Mesendoderm (in vitro differentiated cells): Measurements from ENCODE around the gene CDH23.

ENCODE experiments used
- DNase-seq: peaks from one replicate; pipeline ENCODE4 v3.0.0; 2013
- H2AK5ac ChIP-seq: 2 replicates; pipeline ENCODE4 v1.6.1; 2013; ENCODE audit warnings: low read length, inconsistent platforms
- H2BK120ac ChIP-seq: 2 replicates; pipeline ENCODE4 v1.6.1; 2013; ENCODE audit warnings: low read depth, mild to moderate bottlenecking, low read length, moderate library complexity, mixed read lengths
- H2BK15ac ChIP-seq: replicated peaks from 2 replicates; pipeline ENCODE4 v1.6.1; 2013; ENCODE audit warnings: low read depth, mild to moderate bottlenecking, moderate library complexity
- H2BK5ac ChIP-seq: 2 replicates; pipeline ENCODE4 v1.6.1; 2013; ENCODE audit warnings: low read length, inconsistent platforms
- H3K18ac ChIP-seq: 2 replicates; pipeline ENCODE4 v1.6.1; 2013; ENCODE audit warnings: mild to moderate bottlenecking, low read length, mixed read lengths
- H3K23ac ChIP-seq: one replicate; pipeline ENCODE4 v1.6.1; 2013; ENCODE audit warnings: low read length
- H3K27ac ChIP-seq: 2 replicates; pipeline ENCODE4 v1.5.1; 2013; ENCODE audit warnings: low read depth, mild to moderate bottlenecking, inconsistent platforms, low read length, moderate library complexity
- H3K27me3 ChIP-seq: 2 replicates; pipeline ENCODE4 v1.6.1; 2013; ENCODE audit warnings: low read length, control low read depth, mild to moderate bottlenecking, inconsistent platforms; ENCODE audit not compliant: insufficient read depth, poor library complexity
- H3K36me3 ChIP-seq: 2 replicates; pipeline ENCODE4 v1.6.1; 2013; ENCODE audit warnings: low read length, inconsistent platforms; ENCODE audit not compliant: control insufficient read depth, insufficient read depth
- H3K4ac ChIP-seq: one replicate; pipeline ENCODE4 v1.6.1; 2013; ENCODE audit warnings: low read depth, mild to moderate bottlenecking, low read length, moderate library complexity
- H3K4me1 ChIP-seq: 2 replicates; pipeline ENCODE4 v1.6.1; 2013; ENCODE audit warnings: low read depth, low read length, inconsistent platforms; ENCODE audit not compliant: control insufficient read depth
- H3K4me2 ChIP-seq: 2 replicates; pipeline ENCODE4 v1.6.1; 2013; ENCODE audit warnings: low read length
- H3K4me3 ChIP-seq: 2 replicates; pipeline ENCODE4 v1.5.1; 2013; ENCODE audit warnings: mild to moderate bottlenecking, low read length
- H3K56ac ChIP-seq: one replicate; pipeline ENCODE4 v1.6.1; 2013; ENCODE audit warnings: low read length
- H3K79me1 ChIP-seq: 2 replicates; pipeline ENCODE4 v1.6.1; 2013; ENCODE audit warnings: low read length, inconsistent platforms
- H3K79me2 ChIP-seq: 2 replicates; pipeline ENCODE4 v1.6.1; 2013; ENCODE audit warnings: mild to moderate bottlenecking, low read length; ENCODE audit not compliant: control insufficient read depth, insufficient read depth
- H3K9ac ChIP-seq: 2 replicates; pipeline ENCODE4 v1.6.1; 2013; ENCODE audit warnings: low read length, inconsistent platforms
- H4K5ac ChIP-seq: one replicate; pipeline ENCODE4 v1.6.1; 2013; ENCODE audit warnings: low read length
- H4K8ac ChIP-seq: one replicate; pipeline ENCODE4 v1.6.1; 2013; ENCODE audit warnings: low read depth, mild to moderate bottlenecking, control low read depth, low read length, moderate library complexity
- WGBS: extraction: QIAGEN DNeasy Blood & Tissue Kit; methylation state at CpG from one replicate; pipeline ENCODE4 v1.1.7; 2013; ENCODE audit warnings: low lambda C conversion rate, missing lambda C conversion rate; ENCODE audit not compliant: insufficient coverage; ENCODE audit errors: extremely low coverage; 5-methylcytosine and 5-hydroxymethylcytosine counted together

Gene CDH23

GRCh38 chr10:71569775-71570588 lies 173.3 kb downstream of the CDH23 start:
- no peaks in the 10 kb centered on the region for H3K36me3 ChIP-seq
- H3K79me1 ChIP-seq, result no peaks in the 10 kb centered on the region
- no peak overlapping the region for H3K27ac ChIP-seq
- no peak overlapping the region for H3K4ac ChIP-seq
- H3K27me3 ChIP-seq, result no peaks in the 10 kb centered on the region
- H2BK15ac ChIP-seq, result no peak overlapping the region
- no peak overlapping the region for H3K18ac ChIP-seq
- H2BK5ac ChIP-seq, result no peak overlapping the region
- no peak overlapping the region for H3K56ac ChIP-seq
- H3K9ac ChIP-seq, result no peak overlapping the region
- no peak overlapping the region for H3K4me3 ChIP-seq
- H3K4me2 ChIP-seq, result no peak overlapping the region
- H4K5ac ChIP-seq, result no peak overlapping the region
- no peak overlapping the region for H3K23ac ChIP-seq
- H2AK5ac ChIP-seq, result no peak overlapping the region
- H3K4me1 ChIP-seq, result no peaks in the 10 kb centered on the region
- peak; percentile 80 for DNase-seq
- no peak overlapping the region for H2BK120ac ChIP-seq
- no peaks in the 10 kb centered on the region for H3K79me2 ChIP-seq
- H4K8ac ChIP-seq, result no peak overlapping the region
- WGBS, result no CpG with 5 or more reads among the region's 6 CpGs

GRCh38 chr10:71571460-71572175 lies 174.9 kb downstream of the CDH23 start:
- H4K8ac ChIP-seq, result no peak overlapping the region
- no peak overlapping the region for H3K18ac ChIP-seq
- no peak overlapping the region for H4K5ac ChIP-seq
- no peak overlapping the region for H3K23ac ChIP-seq
- no CpG with 5 or more reads among the region's 15 CpGs for WGBS
- DNase-seq, result no peak
- peaks cover 2% of the 10 kb centered on the region for H3K4me1 ChIP-seq
- H2BK120ac ChIP-seq, result no peak overlapping the region
- no peak overlapping the region for H2AK5ac ChIP-seq
- H2BK5ac ChIP-seq, result no peak overlapping the region
- no peaks in the 10 kb centered on the region for H3K36me3 ChIP-seq
- no peaks in the 10 kb centered on the region for H3K79me2 ChIP-seq
- no peak overlapping the region for H2BK15ac ChIP-seq
- no peak overlapping the region for H3K9ac ChIP-seq
- no peaks in the 10 kb centered on the region for H3K79me1 ChIP-seq
- H3K27ac ChIP-seq, result no peak overlapping the region
- no peak overlapping the region for H3K4ac ChIP-seq
- H3K56ac ChIP-seq, result no peak overlapping the region
- H3K4me2 ChIP-seq, result no peak overlapping the region
- no peaks in the 10 kb centered on the region for H3K27me3 ChIP-seq
- H3K4me3 ChIP-seq, result no peak overlapping the region

- Histone ChIP-seq H3K27me3 (no peaks in the 10 kb centered on the region), H3K4me2 (no peak overlapping the region), H4K8ac (no peak overlapping the region), H3K36me3 (no peaks in the 10 kb centered on the region), H3K4me3 (no peak overlapping the region), H3K79me1 (no peaks in the 10 kb centered on the region), H3K4me1 (peaks cover 2% of the 10 kb centered on the region), H4K5ac (no peak overlapping the region), H3K18ac (no peak overlapping the region), H3K23ac (peak overlapping the region; percentile 69), H3K56ac (no peak overlapping the region), H3K9ac (no peak overlapping the region), H2AK5ac (no peak overlapping the region), H3K4ac (no peak overlapping the region), H3K27ac (no peak overlapping the region), H2BK120ac (no peak overlapping the region), H2BK5ac (no peak overlapping the region), H3K79me2 (no peaks in the 10 kb centered on the region), H2BK15ac (no peak overlapping the region)
- WGBS, result no CpG with 5 or more reads among the region's 8 CpGs
- DNase-seq, result no peak
These were observed 176.2 kb downstream of the CDH23 start for GRCh38 chr10:71572962-71573361.

- H4K8ac ChIP-seq, result no peak overlapping the region
- no peak overlapping the region for H4K5ac ChIP-seq
- H3K36me3 ChIP-seq, result no peaks in the 10 kb centered on the region
- no peak overlapping the region for H2AK5ac ChIP-seq
- H2BK15ac ChIP-seq, result no peak overlapping the region
- H3K4me1 ChIP-seq, result peaks cover 2% of the 10 kb centered on the region
- H3K23ac ChIP-seq, result no peak overlapping the region
- no peak overlapping the region for H3K4me3 ChIP-seq
- H2BK120ac ChIP-seq, result no peak overlapping the region
- H3K4me2 ChIP-seq, result no peak overlapping the region
- no CpG with 5 or more reads among the region's 22 CpGs for WGBS
- H3K18ac ChIP-seq, result no peak overlapping the region
- no peaks in the 10 kb centered on the region for H3K27me3 ChIP-seq
- H3K79me1 ChIP-seq, result no peaks in the 10 kb centered on the region
- H2BK5ac ChIP-seq, result no peak overlapping the region
- no peak overlapping the region for H3K56ac ChIP-seq
- DNase-seq, result no peak
- H3K79me2 ChIP-seq, result no peaks in the 10 kb centered on the region
- no peak overlapping the region for H3K9ac ChIP-seq
- H3K4ac ChIP-seq, result no peak overlapping the region
- no peak overlapping the region for H3K27ac ChIP-seq
These were observed 177.1 kb downstream of the CDH23 start for GRCh38 chr10:71573562-71574518.

- Histone ChIP-seq H4K8ac (no peak overlapping the region), H3K4ac (no peak overlapping the region), H3K56ac (no peak overlapping the region), H3K27ac (no peak overlapping the region), H2BK120ac (no peak overlapping the region), H3K4me2 (no peak overlapping the region), H3K79me2 (no peaks in the 10 kb centered on the region), H2BK15ac (no peak overlapping the region), H3K27me3 (no peaks in the 10 kb centered on the region), H3K36me3 (no peaks in the 10 kb centered on the region), H3K4me1 (peaks cover 2% of the 10 kb centered on the region), H3K9ac (no peak overlapping the region), H3K18ac (no peak overlapping the region), H3K4me3 (no peak overlapping the region), H4K5ac (no peak overlapping the region), H3K23ac (no peak overlapping the region), H3K79me1 (no peaks in the 10 kb centered on the region), H2BK5ac (no peak overlapping the region), H2AK5ac (no peak overlapping the region)
- WGBS, result no CpG with 5 or more reads among the region's 14 CpGs
- DNase-seq, result no peak
These were observed 178.7 kb downstream of the CDH23 start for GRCh38 chr10:71575451-71575850.
